Bone marrow (tissue), 2 donors: ENCODE data around the gene ZBTB48.
"Not testable (repeated sequence)": the region's sequence is repeated elsewhere in the genome, so short reads cannot be mapped to it uniquely, and the experiment has no call there.

Experiments used
- DNase-seq, 2 donors: peaks; one replicate each; lab custom pipeline; 2025; lab: John Stamatoyannopoulos, UW

Gene ZBTB48

DNA sequence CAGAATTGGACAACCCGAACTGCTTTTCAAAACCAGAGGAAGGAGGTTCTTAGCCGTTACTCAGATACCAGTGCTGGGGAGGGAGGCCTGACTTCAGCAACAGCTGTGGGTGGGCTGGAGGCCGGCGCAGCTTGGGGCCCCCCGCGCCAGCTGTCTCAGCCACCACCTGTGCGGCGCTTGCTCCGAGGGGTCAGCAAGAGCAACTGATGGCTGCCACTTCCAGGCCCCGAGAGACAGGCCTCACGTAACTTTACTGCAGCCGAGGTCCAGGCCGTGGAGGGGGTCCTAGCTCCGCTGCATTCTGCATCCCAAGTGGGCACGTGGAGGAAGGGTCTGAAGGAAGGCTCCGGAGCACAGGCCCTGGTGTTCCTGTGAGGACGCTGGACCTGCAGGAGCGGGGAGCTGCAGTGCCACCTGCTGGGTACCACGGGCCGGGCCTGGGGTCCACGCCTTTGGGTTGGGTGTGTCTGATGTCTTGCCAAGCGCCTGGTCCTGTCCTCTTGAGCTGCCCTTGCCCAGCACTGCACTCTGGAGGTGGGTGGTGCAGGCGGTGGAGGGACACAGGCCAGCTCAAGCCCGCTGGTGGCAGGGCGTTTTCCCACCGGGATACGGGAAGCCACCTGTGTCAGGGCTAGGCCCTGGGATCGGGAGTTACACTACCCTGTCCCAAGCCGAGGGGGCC, 54.7 kb downstream of the ZBTB48 start:
- no peak for DNase-seq

DNA sequence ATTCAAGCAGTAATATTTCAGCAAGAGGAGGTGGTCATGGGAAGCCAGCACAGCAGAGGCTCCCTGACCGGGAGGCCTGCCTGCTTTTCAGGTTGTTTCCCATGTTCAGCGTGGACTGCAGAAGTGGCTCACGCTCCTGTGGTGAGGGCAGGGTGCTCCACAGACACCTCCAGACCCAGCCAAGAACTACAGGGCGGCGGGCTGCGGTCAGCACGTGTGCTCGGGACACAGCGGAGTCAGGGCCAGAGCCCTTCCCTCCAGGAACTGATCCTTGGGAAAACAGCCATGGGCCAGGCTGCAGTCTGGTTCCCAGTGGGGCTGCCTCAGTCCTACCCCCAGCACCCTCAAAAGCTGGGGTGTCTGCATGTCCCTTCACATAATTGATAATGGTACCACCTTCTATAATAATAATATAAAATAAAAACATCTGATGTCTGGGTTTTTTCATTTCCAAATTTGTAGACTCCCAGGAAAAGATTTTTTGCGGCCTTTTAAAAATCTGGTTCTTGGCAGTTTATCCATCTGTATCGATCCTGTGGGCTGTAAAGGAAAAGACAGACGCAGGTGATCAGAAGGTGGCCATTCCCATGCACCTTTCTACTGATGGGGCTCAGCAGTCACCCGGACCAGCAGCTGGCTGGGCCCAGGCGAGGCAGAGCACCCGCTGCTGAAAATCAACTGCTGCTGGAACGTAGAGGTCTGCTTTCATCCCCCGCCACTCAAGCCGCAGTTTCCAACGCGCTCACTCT, 55.5 kb downstream of the ZBTB48 start:
- no peak for DNase-seq

DNA sequence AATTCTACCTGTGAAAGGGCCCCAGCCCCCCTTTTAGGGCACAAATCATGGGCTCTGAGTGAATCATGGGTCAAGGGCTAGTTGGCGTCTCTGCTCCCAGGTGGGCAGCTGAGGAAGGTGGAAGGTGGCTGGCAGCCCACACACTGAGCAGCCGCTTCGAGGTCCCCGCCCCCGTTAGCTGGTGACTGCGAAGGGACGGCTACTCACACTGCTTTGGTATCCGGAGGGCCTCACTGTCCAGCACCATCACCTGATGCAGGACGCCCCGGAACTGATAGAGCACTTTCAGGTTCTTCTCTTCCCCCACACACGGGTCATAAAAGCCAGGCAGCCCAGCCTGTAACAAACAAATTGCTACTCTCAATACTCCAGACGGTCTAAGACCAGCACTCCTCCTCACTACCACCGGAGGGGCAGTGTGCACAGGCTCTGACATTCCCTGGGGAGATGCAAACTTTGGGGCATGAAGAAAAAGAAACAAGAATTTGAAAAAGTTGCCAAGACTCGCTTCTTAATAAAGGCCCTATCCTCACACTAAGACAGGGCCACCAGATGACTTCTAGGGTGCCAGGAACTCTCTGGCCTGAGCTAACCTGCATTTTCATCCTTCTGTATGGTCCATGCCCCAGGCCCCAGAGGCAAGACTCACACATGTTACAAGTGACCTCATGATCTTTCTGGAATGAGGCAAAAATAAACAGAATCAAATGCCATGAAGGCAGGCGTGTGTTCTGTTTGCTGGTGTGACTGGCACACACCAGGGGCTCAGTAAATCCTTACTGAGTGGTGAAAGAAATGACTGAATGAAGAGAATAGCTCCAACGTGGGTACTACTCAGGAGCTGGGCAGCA, 56.3 kb downstream of the ZBTB48 start:
- DNase-seq, result no peak

DNA sequence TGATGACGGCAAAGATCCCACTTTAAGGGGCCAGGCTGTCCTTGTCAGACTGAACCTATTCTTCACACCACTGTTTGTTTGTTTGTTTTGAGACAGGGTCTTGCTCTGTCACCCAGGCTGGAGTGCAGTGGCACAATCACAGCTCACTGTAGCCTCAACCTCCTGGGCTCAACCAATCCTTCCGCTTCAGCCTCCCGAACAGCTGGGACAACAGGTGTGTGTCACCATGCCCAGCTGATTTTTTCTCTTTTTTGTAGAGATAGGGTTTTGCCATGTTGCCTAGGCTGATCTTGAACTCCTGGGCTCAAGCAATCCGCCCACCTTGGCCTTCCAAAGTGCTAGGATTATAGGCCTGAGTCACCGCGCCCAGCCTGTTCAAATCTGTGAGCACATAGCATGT, 57.0 kb downstream of the ZBTB48 start:
- DNase-seq, result not testable (repeated sequence)

DNA sequence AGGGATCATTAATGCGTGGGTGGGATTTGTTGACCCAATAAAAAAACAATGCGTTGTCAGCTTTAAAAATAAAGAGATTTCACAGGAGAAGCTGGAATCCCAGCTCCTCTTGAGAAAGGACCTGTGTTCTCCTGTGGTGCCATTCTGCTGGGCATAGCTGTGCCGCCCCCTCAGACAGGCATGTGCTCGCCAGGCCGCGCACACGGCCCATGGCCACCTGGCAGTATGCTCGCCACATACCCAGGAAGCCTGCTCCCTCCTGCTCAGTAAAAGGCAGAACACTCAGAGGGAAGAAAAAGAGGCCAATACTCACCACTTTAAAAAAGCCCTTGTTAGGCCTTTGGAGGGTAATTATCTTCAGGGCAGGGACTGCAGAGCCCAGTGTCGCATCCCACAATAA, 58.0 kb downstream of the ZBTB48 start:
- DNase-seq, result no peak

DNA sequence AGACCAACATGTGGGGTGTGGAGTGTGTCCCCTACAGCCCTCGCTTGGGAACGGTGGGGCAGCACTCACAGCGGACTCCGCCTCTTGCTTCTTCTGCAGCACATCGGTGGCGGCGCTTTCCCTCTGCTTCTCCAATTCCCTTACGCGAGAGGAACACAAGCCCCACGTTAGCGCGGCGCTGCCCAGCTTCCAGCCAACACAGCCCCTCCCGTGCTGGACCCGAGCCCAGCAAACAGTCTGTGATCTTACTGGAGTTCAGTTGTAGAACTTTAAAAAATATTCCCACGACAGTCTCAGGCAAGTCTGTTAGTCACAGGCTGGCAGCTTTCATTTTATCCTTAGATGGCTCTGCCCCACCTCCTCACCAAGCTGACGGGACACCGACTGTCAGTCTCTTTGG, 58.4 kb downstream of the ZBTB48 start:
- DNase-seq, result no peak
